C4-2B (cell line): ENCODE results near the gene ATP11A.
"Not testable (repeated sequence)": the region's sequence is repeated elsewhere in the genome, so short reads cannot be mapped to it uniquely, and the experiment has no call there.

Experiments used
- H3K27ac ChIP-seq: fragments of 450-650 bp; 2 replicates; pipeline ENCODE4 v1.5.1; 2017
- CTCF ChIP-seq: fragments of 450-650 bp; conservative IDR thresholded peaks from 2 replicates; pipeline ENCODE4 v1.5.1; 2017; ENCODE audit warnings: mild to moderate bottlenecking
- ZFX ChIP-seq: fragments of 450-650 bp; IDR thresholded peaks from 2 replicates; pipeline ENCODE4 v1.6.1; 2017

Gene ATP11A

GRCh38 chr13:112671359-112671758 is 18.5 kb upstream of the ATP11A start:
- TF ChIP-seq CTCF (no peak), ZFX (no peak)
- no peak overlapping the region for H3K27ac ChIP-seq

- no peak for TF ChIP-seq ZFX
- TF ChIP-seq CTCF: no peak
- no peak overlapping the region for H3K27ac ChIP-seq
Measured at GRCh38 chr13:112672651-112673284, 17.1 kb upstream of the ATP11A start.

- no peak overlapping the region for H3K27ac ChIP-seq
- TF ChIP-seq ZFX: no peak
- TF ChIP-seq CTCF: no peak
Measured at GRCh38 chr13:112674412-112675365, 15.1 kb upstream of the ATP11A start.

- TF ChIP-seq CTCF: no peak
- TF ChIP-seq ZFX: no peak
- H3K27ac ChIP-seq: no peak overlapping the region
Measured at GRCh38 chr13:112675366-112675756, 14.5 kb upstream of the ATP11A start.

- not testable (repeated sequence) for H3K27ac ChIP-seq
Measured at GRCh38 chr13:112677421-112677962, 12.3 kb upstream of the ATP11A start.

- no peak overlapping the region for H3K27ac ChIP-seq
- no peak for TF ChIP-seq CTCF
- TF ChIP-seq ZFX: no peak
Measured at GRCh38 chr13:112679381-112679780, 10.5 kb upstream of the ATP11A start.

GRCh38 chr13:112679932-112680677 is 9.7 kb upstream of the ATP11A start:
- TF ChIP-seq CTCF: no peak
- no peak for TF ChIP-seq ZFX
- no peak overlapping the region for H3K27ac ChIP-seq
